ENCODE data around the gene WDR59.
"Not testable (repeated sequence)": the region's sequence is repeated elsewhere in the genome, so short reads cannot be mapped to it uniquely, and the experiment has no call there.

WDR59 gene

DNA sequence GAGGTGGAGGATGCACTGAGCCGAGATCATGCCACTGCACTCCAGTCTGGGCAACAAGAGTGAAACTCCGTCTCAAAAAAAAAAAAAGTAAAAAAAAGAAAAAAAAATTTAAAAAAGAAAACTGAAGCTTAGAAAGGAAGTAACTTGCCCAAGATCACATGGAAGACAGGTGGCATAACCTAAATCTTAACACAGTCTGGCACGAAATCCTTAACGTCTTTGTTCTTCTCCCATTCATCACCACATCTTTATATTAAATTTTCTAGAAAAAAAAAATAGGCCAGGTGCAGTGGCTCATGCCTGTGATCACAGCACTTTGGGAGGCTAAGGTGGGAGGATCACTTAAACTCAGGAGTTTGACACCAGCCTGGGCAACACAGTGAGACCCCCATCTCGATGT is 9.3 kb downstream of the WDR59 start:
- DNase-seq (ENCODE audit: low read depth): no peak

DNA sequence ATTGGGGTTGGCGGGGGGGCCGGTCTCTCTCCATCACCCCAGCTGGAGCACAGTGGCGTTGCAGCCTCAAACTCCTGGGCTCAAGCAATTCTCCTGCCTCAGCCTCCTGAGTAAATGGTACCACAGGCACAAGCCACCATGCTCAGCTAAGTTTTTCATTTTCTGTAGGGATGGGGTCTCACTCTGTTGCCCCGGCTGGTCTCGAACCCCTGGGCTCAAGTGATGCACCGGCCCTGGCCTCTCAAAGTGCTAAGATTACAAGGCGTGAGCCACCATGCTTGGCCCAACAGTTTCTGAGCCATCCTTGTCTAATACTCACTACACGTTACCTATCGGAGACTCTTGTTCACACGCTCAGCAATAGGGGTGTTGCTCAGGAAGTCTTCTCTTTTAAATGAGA is 11.6 kb downstream of the WDR59 start:
- DNase-seq (ENCODE audit: low read depth): no peak

DNA sequence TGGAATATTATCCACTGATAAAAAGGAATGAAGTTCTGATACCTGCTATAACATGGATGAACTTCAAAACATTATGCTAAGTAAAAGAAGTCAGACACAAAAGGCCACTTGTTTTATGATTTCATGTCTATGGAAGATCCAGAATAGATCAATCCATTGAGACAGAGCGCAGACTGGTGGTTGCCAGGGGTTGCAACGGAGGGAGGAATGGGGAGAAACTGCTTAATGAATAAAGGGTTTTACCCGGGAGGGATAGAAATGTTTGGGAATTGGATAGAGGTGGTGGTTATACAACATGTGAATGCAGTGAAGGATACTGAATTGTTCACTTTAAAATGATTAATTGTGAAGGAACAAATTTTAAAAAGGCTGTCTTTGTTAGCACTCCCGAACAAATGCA is 30.2 kb downstream of the WDR59 start:
- no peak for DNase-seq (ENCODE audit: low read depth)

DNA sequence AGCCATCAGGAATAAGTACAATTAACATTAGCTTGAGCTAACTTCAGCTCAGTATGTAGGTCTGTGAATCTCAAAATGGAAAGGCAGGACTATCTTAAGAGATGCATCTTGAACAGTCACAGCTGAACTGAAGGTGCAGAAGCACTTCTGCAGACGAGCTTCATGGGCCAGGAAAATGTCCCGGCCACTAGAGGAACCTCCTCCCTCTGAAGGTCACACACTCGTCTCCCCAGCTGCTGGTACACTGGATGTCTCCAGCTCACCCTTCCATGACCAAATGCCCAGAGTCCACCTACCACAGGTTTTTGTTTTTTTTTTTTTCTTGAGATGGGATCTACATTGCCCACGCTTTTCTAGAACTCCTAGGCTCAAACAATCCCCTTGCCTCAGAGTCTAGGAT is 33.2 kb downstream of the WDR59 start:
- no peak for DNase-seq (ENCODE audit: low read depth)

DNA sequence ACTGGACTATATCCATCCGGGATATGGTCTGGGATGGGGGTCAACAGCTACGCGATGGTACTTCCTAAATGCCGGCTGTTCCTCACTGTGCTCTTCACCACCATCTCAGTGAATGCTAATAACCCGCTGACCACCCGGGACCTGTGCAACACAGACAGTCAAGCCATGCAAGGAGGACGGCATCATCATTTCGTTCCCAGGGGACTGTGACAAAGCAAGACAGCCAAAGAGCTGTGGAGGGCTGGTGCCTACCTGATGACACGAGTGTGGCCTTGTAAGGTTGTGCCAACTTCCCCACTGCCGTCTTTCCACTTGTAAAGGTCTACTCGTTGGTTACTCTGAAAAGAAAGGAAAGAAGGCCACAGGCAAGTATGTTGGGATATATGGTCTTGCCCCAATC is 33.7 kb downstream of the WDR59 start:
- DNase-seq (ENCODE audit: low read depth): no peak

DNA sequence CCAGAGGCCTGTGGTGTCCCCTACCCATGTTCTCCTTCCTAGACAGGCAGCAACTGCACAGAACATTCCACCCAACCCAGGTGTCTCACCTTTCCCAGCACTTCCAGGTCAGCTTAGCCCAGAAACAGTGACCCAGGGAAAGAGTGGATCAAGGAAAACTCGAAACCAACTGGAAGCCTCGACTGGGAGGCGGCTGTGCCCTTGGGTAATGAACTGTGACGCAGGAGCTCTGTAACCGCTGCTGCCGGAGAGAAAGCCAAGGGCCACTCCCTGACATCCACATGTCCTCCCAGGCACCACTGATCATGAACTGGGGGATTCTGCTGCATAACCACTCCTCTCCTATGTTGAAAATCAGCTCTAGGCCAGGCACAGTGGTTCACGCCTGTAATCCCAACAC is 34.4 kb downstream of the WDR59 start:
- no peak for DNase-seq (ENCODE audit: low read depth)

DNA sequence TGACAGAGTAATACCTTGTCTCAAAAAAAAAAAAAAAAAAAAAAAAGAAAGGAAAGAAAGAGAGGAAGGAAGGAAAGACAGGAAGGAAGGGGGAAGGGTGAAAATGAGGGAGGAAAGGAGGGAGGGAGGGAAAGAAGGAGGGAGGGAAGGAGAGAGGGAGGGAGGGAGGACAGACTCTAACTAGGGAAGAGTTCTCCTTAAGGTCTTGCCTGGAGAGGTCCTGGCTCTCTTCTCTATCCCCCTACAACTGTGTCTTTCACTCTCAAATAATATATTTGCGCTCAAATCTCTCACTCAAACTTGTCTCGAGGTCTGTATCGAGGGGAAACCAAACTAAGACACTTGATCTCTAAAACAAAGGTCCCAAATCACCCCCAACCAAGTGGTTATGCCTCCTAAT is 35.6 kb downstream of the WDR59 start:
- no peak for DNase-seq (ENCODE audit: low read depth)

DNA sequence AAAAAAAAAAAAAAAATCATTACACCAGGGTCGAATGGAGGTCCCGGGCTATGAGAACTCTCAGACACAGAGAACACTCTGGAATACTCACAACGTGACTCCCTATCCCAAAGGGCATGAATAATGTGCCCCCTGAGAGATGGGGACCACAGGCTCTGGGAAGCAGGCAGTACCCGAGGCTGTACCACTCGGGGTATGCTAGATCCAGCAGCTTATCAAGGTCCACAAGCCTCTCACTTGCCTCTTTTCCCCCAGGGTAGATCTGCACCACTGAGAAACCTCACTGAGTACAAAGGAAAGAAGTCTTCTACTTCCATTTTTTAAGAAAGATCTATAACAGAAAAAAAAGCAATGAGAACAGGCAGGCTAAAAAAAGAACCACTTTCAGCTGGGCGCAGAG is 40.5 kb downstream of the WDR59 start:
- no peak for DNase-seq (ENCODE audit: low read depth)

DNA sequence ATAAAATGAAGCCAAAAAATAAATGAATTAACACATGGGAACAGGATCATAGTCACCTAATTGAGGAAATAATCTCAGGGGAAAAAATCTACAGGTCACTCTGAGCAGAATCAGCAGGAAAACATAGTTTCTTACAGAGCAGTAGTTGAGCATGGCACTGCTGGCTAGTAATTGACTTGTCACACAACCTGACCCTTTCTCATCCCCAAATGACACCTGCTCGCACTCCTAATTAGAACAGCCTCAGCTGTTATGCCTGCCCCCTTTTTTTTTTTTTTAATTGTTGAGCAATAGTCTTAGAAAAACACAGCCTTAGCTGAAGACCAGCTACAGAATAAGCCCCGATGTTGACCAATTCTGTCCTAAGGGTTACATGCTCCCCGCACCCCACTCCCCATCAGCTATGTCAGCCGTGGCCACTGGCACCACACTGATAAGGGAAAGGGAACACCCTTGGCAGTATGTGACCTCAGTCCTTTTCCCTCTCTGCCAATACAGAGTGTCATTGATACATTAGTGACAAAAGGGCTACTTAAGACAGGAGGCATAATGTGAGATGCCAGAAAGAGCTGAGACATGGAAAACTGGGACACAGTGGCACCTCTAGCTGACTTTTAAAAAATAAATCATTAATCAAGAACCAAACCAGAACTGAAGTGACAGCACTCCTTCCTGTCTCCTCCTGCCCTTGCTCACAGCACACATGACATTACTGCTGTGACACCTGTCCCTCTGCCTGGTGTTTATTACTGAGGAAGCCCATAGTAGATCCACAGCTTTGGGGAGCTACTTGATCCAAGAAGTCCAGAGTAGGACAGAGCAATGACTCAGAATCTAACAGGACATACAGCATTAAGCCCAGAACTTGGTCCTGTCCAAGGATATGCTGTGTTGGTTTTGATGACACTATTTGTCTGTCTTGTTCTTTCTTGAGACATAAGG is 41.7 kb downstream of the WDR59 start:
- DNase-seq (ENCODE audit: low read depth): no peak

DNA sequence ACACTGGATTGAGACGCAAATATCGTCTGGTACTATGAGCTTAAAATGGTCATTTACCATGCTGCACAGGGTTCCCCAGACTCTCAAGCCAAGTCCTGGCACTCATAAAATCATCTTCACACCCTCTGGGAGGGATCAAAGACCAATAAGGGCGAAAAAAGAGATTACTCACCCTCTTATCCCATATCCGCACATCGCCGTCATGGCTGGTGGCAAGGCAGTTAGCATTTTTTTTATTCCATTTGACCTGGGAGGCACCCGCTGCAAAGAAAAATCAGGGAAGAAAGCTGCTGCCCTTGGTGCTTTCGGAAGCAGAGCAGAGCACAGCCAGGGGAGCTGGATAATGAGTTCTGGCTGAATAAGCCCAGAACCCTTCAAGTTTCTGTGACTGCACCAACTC is 42.4 kb downstream of the WDR59 start:
- no peak for DNase-seq (ENCODE audit: low read depth)

DNA sequence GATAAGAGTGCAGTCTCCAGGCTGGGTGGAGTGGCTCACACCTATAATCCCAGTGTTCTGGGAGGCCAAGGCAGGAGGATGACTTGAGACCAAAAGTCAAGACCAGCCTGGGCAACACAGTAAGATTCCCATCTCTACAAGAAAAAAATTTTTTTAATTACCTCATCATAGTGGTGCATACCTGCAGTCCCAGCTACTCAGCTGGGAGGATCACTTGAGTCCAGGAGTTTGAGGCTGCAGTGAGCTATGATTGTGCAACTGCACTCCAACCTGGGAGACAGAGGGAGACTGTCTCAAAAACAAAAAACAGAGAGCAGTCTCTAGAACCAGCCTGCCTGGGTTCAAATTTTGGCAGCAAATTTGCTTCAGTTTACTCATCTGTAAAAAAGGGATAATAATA is 45.2 kb downstream of the WDR59 start:
- no peak for DNase-seq (ENCODE audit: low read depth)

DNA sequence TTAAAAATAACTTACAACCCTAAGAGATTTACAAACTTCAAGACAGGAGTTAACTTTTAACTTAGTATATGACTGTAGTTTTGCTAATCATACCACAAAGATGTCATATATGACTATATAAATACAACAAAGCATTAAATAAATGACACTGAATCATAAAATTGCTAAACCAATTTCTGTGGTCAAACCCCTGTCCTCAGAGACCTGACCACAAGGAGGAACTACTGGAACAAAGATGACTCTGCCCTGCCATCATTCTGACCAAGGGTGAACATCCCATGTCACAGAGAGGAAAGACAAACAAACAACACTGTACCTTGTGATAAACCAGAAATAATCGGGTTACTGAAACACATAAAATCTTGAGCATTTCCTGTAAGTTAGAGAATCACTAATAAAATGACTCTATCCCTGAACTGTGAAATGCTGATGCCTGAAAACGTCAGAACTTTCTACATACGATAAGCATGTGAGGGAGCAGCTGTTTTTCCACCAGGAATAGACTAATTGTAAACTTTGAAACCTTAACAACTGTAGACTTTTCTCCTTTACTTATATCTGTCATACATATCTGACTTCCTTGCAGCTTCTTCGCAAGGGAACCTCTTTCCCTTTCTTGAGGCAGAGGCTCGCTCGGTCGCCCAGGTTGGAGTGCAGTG is 47.9 kb downstream of the WDR59 start:
- DNase-seq (ENCODE audit: low read depth): no peak

DNA sequence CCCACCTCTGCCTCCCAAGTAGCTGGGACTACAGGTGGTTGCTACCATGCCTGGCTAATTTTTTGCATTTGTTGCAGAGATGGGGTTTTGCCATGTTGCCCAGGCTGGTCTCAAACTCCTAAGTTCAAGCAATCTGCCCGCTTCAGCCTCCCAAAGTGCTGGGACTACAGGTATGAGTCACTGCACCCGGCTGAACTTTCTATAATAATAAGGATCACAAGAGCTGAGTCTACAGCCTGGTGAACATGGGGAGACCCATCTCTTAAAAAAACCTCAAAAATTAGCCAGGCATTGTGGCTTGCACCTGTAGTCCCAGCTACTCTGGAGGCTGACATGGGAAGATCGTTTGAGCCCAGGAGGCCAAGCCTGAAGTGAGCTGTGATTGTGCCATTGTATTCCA is 53.5 kb downstream of the WDR59 start:
- no peak for DNase-seq (ENCODE audit: low read depth)

DNA sequence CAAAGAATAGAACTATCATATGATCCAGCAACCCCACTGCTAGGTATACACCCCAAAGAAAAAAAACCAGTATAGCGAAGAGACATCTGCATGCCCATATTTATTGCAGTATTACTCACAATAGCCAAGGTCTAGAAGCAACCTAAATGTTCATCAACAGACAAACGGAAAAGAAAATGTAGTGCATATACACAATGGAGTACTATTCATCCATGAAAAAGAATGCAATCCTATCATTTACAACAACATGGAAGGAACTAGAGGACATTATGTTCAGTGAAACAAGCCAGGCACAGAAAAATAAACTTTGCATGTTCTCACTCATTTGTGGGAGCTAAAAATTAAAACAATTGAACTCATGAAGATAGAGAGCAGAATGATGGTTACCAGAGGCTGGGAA is 55.3 kb downstream of the WDR59 start:
- no peak for DNase-seq (ENCODE audit: low read depth)

DNA sequence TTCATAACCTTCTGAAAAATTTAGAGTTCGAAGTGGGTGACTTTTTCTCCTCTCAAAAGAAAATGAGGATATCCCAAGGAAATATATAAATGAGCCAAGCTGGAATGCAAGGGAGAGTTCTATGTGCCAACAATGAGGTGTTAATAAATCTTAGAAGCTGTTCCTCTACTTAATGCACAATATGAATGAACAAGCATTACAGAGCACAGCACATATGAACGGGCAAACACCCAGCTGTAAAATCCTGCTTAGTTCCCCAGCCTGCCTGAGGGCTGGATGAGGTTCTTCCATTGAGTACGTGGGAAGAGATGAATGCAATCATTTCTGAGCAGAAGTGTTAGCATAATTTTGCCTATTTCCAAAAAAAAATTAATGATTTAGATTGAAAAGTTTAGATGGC is 58.1 kb downstream of the WDR59 start:
- DNase-seq (ENCODE audit: low read depth): no peak

DNA sequence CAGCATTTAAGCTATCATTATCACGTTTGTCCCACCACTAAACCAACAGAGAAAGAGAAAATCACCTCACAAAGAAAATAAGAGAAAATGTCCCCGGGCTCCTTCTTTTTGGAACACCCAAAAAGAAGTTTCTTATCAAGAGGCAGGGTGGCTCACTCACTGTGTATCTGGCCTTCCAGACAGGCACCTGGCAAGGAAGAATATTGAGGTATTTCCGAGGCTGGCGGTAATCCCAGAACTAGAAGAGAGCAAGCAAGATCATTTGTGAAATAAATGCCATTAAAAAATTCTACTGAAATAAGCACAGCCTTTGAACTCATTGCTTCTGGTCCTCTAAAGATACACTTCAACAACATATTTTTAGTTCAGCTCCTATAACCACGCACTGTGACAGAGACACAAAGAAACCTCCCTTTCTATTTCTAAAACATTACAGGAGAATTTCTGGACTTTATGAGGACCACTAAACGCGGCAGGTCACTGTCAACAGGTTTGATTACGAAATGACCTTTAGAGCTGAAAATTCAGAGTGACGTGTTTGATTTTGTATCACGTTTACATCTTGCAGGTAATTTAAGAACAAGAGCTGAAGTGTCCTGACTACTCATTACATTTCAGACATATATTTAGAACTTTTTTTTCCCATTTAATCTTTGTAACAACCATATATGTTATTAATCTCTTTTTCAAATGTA is 61.0 kb downstream of the WDR59 start:
- DNase-seq (ENCODE audit: low read depth): no peak

DNA sequence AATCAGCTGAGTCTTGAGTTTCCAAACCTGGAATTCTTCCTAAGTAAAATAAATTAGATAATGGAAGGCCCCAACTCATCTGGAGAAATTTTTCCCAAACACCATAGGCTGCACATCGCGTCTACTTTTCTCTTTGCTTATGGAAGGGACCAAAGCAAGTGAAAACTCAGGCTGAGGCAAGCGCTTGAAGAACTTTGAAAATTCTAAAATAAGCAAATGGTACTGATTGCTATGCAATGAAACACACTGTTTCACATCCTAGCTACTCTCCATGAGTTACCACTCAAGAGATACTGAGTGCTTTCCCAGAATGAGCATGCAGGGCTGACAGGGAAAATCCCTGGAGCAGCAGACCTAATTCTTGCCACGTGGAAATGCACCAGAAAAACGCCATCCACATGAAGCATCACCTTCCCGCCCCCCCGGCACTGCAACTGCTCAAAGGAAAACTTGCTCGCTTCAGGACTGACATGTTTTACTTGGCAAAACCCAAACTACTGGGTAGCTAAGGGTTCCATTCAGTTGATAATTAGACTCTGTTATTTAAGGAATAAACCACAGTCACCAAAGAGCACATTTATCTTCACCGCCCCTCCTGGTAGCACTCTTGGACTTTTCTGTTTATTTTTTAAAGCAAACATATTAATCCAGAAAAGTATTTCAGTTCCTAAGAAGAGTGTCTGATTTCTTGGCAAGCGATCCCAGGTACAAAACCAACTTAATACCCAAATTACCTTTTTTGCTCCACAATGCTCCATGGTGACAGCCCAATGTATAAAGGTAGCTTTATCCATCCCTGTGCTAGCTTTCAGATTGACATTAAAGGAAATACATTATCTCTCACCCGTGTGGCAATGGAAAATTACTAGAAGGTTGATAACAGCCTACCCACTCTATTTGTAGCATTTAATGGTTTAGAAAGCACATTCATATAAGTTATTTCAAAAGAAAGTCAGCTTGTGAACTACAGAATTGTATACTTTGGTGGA is 62.5 kb downstream of the WDR59 start:
- DNase-seq (ENCODE audit: low read depth): no peak

DNA sequence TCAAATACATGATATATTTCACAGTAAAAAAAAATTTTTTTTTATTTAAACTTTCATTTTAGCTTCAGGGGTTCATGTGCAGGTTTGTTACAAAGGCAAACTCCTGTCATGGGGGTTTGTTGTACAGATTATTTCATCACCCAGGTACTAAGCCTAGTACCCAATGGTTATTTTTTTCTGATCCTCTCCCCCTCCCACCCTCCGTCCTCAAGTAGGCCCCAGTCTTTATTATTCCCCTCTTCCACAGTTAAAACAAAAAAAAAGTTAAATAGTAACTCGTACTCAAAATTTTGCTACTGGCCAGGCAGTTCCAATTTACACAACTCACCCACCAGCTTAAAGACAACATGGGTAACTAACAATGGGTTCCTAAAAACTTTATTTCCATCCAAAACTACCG is 63.9 kb downstream of the WDR59 start:
- no peak for DNase-seq (ENCODE audit: low read depth)

DNA sequence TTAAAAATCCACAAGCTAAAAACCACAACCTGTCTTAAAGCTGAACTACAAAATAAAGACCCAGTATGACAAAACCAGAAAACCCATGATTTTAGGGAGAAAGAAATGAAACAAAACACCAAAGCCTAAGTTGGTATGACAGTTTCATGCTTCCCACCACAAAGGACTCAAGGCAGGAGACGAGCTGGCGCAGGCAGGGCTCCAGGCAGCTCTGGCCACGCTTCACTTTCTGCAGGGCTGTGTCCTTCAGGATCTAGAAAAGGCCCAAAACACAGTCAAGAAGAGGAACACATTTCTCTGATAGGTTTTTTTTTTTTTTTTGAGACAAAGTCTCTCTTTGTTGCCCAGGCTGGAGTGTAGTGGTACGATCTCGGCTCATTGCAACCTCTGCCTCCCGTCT is 75.3 kb downstream of the WDR59 start:
- no peak for DNase-seq (ENCODE audit: low read depth)

DNA sequence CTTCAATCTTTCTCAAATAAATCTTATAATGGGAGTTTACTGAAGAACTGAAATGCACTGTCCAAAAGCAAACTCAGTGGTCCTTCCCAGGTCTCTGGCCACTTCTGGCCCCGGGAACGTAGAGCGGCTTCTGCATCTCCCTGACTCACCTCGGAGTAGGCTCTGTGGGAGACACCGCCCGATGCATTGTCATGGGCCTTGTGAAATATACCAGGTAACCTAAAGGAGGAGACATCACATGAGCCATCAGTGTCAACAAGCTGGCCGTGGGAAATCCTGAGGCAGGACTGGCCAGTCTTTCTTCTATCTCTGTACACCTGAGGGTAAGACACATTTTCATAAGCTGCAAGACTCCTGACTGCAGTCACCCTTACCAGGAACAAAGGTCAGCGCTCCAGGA is 76.2 kb downstream of the WDR59 start:
- not testable (repeated sequence) for DNase-seq (ENCODE audit: low read depth)

DNA sequence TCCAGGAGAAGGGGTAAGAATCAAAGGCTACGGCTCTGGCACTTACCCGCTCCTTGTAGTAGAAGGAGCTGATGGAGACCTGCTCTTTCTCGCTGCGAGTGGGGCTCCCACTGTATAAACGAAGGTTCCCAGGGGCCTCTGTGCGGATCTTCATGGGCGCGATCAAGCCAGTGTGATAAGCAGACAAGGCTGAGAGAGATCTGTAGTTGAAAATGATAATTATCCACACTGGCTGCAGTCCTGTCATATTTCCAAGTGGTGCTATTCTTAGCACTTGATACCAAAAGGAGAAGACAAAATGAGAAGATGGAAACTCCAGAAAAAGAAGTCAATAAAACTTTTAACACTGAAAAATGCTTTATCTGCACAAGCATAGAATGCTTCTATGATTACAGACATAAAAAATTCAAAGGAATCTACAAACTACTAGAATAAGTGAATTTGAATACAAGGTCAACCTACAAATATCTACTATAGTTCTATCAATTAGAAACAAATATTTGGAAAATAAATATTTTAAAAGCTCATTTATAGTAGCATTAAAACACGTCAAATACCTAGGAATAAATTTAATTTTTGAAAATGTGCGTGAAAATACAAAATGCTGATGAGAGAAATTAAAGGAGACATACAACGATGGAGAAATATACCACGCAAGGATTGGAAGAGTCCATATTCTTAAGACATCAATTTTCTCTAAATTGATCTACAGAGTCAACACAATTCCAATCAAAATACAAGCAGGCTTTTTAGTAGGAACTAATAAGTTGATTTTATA is 80.8 kb downstream of the WDR59 start:
- no peak for DNase-seq (ENCODE audit: low read depth)

Data from stimulated activated CD8-positive, alpha-beta memory T cell treated with anti-CD3 and anti-CD28 coated beads, Interleukin-4, amount 100 ng/mL, for 24 hours (primary cell).